Keratinocyte (primary cell): ENCODE measurements around the gene PER2. TPM values are rescaled to one million over a fixed set of nuclear protein-coding genes. Genes with fewer than 3 reads are reported as not detected.

ENCODE experiments used
- DNase-seq: peaks from one replicate; pipeline ENCODE4 v3.0.0-alpha.2; 2011; ENCODE audit warnings: low read depth, missing footprints, low spot score
- FAIRE-seq: peaks from 2 replicates; lab custom pipeline; 2011; peaks lifted over from hg19 to GRCh38; lab: Jason Lieb, UNC
- H2AFZ ChIP-seq: 2 replicates; pipeline ENCODE4 v1.6.0; 2012; ENCODE audit warnings: low read length, control low read depth, inconsistent platforms; ENCODE audit not compliant: control insufficient read depth
- H3K27ac ChIP-seq: 2 replicates; pipeline ENCODE4 v1.5.1; 2011; ENCODE audit warnings: low read length; ENCODE audit not compliant: control insufficient read depth, insufficient read depth
- H3K27me3 ChIP-seq: 3 replicates; pipeline ENCODE4 v1.6.0; 2011; ENCODE audit warnings: low read length; ENCODE audit not compliant: control insufficient read depth, insufficient read depth; ENCODE audit errors: extremely low read depth
- H3K36me3 ChIP-seq, 2 experiments: 2 replicates in 1 of 2; 3 replicates in 1 of 2; pipeline ENCODE4 v1.5.1; 2011; ENCODE audit warnings: low read length in 2 of 2, mild to moderate bottlenecking in 1 of 2; ENCODE audit not compliant: control insufficient read depth in 2 of 2, insufficient read depth in 2 of 2; ENCODE audit errors: extremely low read depth in 1 of 2
- H3K4me1 ChIP-seq: 3 replicates; pipeline ENCODE4 v1.5.1; 2011; ENCODE audit warnings: low read length; ENCODE audit not compliant: control insufficient read depth, insufficient read depth; ENCODE audit errors: extremely low read depth
- H3K4me2 ChIP-seq: 3 replicates; pipeline ENCODE4 v1.6.0; 2011; ENCODE audit warnings: low read depth, low read length; ENCODE audit not compliant: control insufficient read depth, insufficient read depth; ENCODE audit errors: extremely low read depth
- H3K4me3 ChIP-seq, 3 experiments: fragments of 200-600 bp in 1 of 3; sonication (generic) in 1 of 3; 2 replicates in 2 of 3; 3 replicates in 1 of 3; pipeline ENCODE4 v1.5.1; 2011 to 2016; ENCODE audit warnings: low read length in 3 of 3, mild to moderate bottlenecking in 3 of 3, control low read depth in 2 of 3, inconsistent platforms in 1 of 3, low read depth in 1 of 3, mixed read lengths in 1 of 3, mixed run types in 1 of 3, moderate library complexity in 1 of 3; ENCODE audit not compliant: control insufficient read depth in 2 of 3, insufficient read depth in 2 of 3; ENCODE audit errors: extremely low read depth in 1 of 3
- H3K79me2 ChIP-seq: 2 replicates; pipeline ENCODE4 v1.6.0; 2012; ENCODE audit warnings: low read length; ENCODE audit not compliant: control insufficient read depth, insufficient read depth
- H3K9ac ChIP-seq: 3 replicates; pipeline ENCODE4 v1.6.0; 2011; ENCODE audit warnings: low read length; ENCODE audit not compliant: control insufficient read depth, insufficient read depth; ENCODE audit errors: extremely low read depth
- H3K9me1 ChIP-seq: 3 replicates; pipeline ENCODE4 v1.6.0; 2011; ENCODE audit warnings: low read length; ENCODE audit not compliant: control insufficient read depth, insufficient read depth; ENCODE audit errors: extremely low read depth
- H3K9me3 ChIP-seq: 2 replicates; pipeline ENCODE4 v1.5.1; 2012; ENCODE audit warnings: low read depth, low read length; ENCODE audit not compliant: control insufficient read depth
- H4K20me1 ChIP-seq: 3 replicates; pipeline ENCODE4 v1.6.0; 2011; ENCODE audit warnings: low read length; ENCODE audit not compliant: control insufficient read depth, insufficient read depth; ENCODE audit errors: extremely low read depth
- CTCF ChIP-seq, 3 experiments: IDR thresholded peaks in 1 of 3; conservative IDR thresholded peaks in 1 of 3; optimal IDR thresholded peaks in 1 of 3; 2 replicates in 2 of 3; 3 replicates in 1 of 3; pipeline versions ENCODE3 to v1.5.1; 2011; ENCODE audit warnings: low read length in 3 of 3, mild to moderate bottlenecking in 3 of 3, moderate library complexity in 2 of 3, control low read depth in 1 of 3, inconsistent platforms in 1 of 3; ENCODE audit not compliant: insufficient read depth in 2 of 3; ENCODE audit errors: extremely low read depth in 1 of 3
- EZH2 ChIP-seq: IDR thresholded peaks from one replicate; pipeline ENCODE4 v1.6.1; 2012; ENCODE audit warnings: inconsistent platforms, mild to moderate bottlenecking, low read length, moderate library complexity
- dilution Hi-C: fragments of 300-500 bp; cut with MboI; formaldehyde crosslinking; loops from one replicate; pipeline ENCODE4 v1.7.0; 2020; ENCODE audit warnings: low sequenced_read_pairs; ENCODE audit not compliant: extremely low pct_ligation_motif_present
- polyA minus RNA-seq, 3 experiments: library from RNA; depleted of rRNA, polyadenylated mRNA; stranded (reverse); fragments of >200 nt; gene quantifications; 1 replicate in 1 of 3; 2 replicates in 1 of 3; 3 replicates in 1 of 3; pipeline ENCODE4 v1.2.3, GENCODE V29; 2011
- polyA plus RNA-seq, 5 experiments: library from polyadenylated mRNA; depleted of rRNA in 3 of 5; stranded (reverse) in 3 of 5; stranded (forward) in 1 of 5; unstranded in 1 of 5; fragments of >200 nt; gene quantifications; 1 replicate in 1 of 5; 2 replicates in 3 of 5; 3 replicates in 1 of 5; pipeline versions ENCODE4 v1.2.1 to v1.2.3, GENCODE V29; 2011 to 2012; ENCODE audit warnings: missing spikeins in 2 of 5, low read depth in 1 of 5, low replicate concordance in 1 of 5

PER2 gene
- 0.68 to 2.0 TPM (median 1.6 TPM) in 3 replicates for polyA plus RNA-seq
- 3.1 TPM for polyA plus RNA-seq (2011; ENCODE audit: low read depth)
- polyA plus RNA-seq (2011; cell fraction: cytosol; rRNA removed), result 0.69 and 0.90 TPM in 2 replicates
- 4.1 and 5.4 TPM in 2 replicates for polyA plus RNA-seq (2011; cell fraction: nucleus; rRNA removed)
- polyA plus RNA-seq (2012; ENCODE audit: low replicate concordance), result 1.9 and 2.4 TPM in 2 replicates
- polyA minus RNA-seq, result 2.6 to 6.8 TPM (median 3.8 TPM) in 3 replicates
- polyA minus RNA-seq (2011; cell fraction: cytosol; rRNA and poly(A)+ RNA removed), result 0.96 TPM
- 3.4 and 8.0 TPM in 2 replicates for polyA minus RNA-seq (2011; cell fraction: nucleus; rRNA and poly(A)+ RNA removed)

- dilution Hi-C loops, result no loop called here
- TF ChIP-seq CTCF (optimal IDR thresholded peaks at IDR 0.05 in 1 of 3, IDR thresholded peaks at IDR 0.05 in 1 of 3, conservative IDR thresholded peaks at IDR 0.05 in 1 of 3; ENCODE audit: extremely low read depth in 1 of 3, insufficient read depth in 2 of 3, low read length in 3 of 3) (peak; percentile 7 to 36 (median 34)), EZH2 (no peak)
- Histone ChIP-seq H3K4me3 (peak within 1 kb of the TSS; percentile 65 to 80 (median 74)), H3K9ac (peak within 1 kb of the TSS; percentile 98), H4K20me1 (no peaks in the 10 kb centered on the region), H3K9me1 (no peaks in the 10 kb centered on the region), H3K27me3 (no peaks in the 10 kb centered on the region), H3K36me3 (peaks cover 0 to 5% of the 10 kb centered on the region in 2 experiments), H3K4me1 (peaks cover 54% of the 10 kb centered on the region), H3K79me2 (peaks cover 17% of the 10 kb centered on the region), H3K4me2 (peak within 1 kb of the TSS; percentile 90), H3K9me3 (no peaks in the 10 kb centered on the region), H3K27ac (peak within 1 kb of the TSS; percentile 98), H2AFZ (no peak within 1 kb of the TSS)
- FAIRE-seq (peak; percentile 71), DNase-seq (no peak)
Observed at GRCh38 chr2:238287737-238288649, at the start of gene PER2. TSS of gene PER2 (minus strand) at chr2:238288610. CDS start at chr2:238277936, 10,674 bp downstream.

DNA sequence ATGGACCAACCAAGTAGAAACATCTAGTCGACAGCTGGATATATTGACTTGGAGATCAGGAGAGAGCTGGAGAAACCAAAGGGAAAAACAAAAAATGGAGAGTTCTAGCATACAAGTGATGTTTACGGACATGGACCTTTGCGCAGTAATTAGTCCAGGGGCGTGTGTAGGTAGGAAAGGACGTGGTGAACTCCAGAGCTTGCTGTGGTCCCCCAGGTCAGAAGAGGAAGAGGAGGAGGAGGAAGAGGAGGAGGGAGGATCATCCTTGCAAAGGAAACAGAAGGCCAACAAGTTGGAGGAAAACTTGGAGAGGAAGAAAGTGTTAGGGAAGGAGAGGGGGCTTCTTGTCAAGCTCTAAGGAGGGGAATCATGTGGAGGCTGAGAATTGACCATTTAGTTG is 49.4 kb upstream of the PER2 start:
- H3K27me3 ChIP-seq, result no peaks in the 10 kb centered on the region
- DNase-seq (no peak), FAIRE-seq (no peak)
- no peaks in the 10 kb centered on the region for H3K9me1 ChIP-seq
- dilution Hi-C loops, result no loop called here
- H4K20me1 ChIP-seq, result no peaks in the 10 kb centered on the region
- H3K9ac ChIP-seq, result no peak overlapping the region
- H3K4me2 ChIP-seq, result no peak overlapping the region
- TF ChIP-seq CTCF (optimal IDR thresholded peaks at IDR 0.05 in 1 of 3, IDR thresholded peaks at IDR 0.05 in 1 of 3, conservative IDR thresholded peaks at IDR 0.05 in 1 of 3; ENCODE audit: extremely low read depth in 1 of 3, insufficient read depth in 2 of 3, low read length in 3 of 3), result no peak
- no peak for TF ChIP-seq EZH2
- H3K4me3 ChIP-seq, result no peak overlapping the region
- H3K36me3 ChIP-seq, result peaks cover 7 to 10% of the 10 kb centered on the region in 2 experiments
- H3K79me2 ChIP-seq, result no peaks in the 10 kb centered on the region
- H3K27ac ChIP-seq, result no peak overlapping the region
- peaks cover 8% of the 10 kb centered on the region for H3K4me1 ChIP-seq
- H3K9me3 ChIP-seq, result no peaks in the 10 kb centered on the region
- H2AFZ ChIP-seq, result no peak overlapping the region
